ENCODE data around the gene NRAS.

The NRAS gene

GRCh38 chr1:114671939-114672275, 44.7 kb downstream of the NRAS start:
- no peak for DNase-seq

- no peak for DNase-seq
These were observed 45.3 kb downstream of the NRAS start for GRCh38 chr1:114671011-114671938.

GRCh38 chr1:114670083-114671010, 46.2 kb downstream of the NRAS start:
- DNase-seq = peak; percentile 94

- no peak for DNase-seq
These were observed 46.9 kb downstream of the NRAS start, which contains the start of gene DENND2C for GRCh38 chr1:114669562-114670082. TSS of gene DENND2C (minus strand) at chr1:114670049. CDS start at chr1:114625984, 44,065 bp downstream.

- no peak for DNase-seq
These were observed 47.6 kb downstream of the NRAS start for GRCh38 chr1:114668784-114669561.

- DNase-seq = no peak
These were observed 48.2 kb downstream of the NRAS start for GRCh38 chr1:114668373-114668772.

- DNase-seq = no peak
These were observed 49.6 kb downstream of the NRAS start for GRCh38 chr1:114666954-114667353.

- no peak for DNase-seq
These were observed 56.3 kb downstream of the NRAS start for GRCh38 chr1:114660238-114660637.

Measured in CD4-positive, alpha-beta T cell treated with Interleukin-6 for 4 hours (primary cell).